RWPE2 (cell line): ENCODE results near the gene VWA3B.

ENCODE experiments used
- ATAC-seq: fragments of 200-7000 bp; cut with Tn5 transposase; 3 replicates; pipeline ENCODE4 v1.9.1; 2021; ENCODE audit warnings: low read depth
- DNase-seq: peaks from one replicate; pipeline ENCODE4 v3.0.0-alpha.2; 2020; ENCODE audit warnings: low spot score
- H3K27ac ChIP-seq: fragments of 450-650 bp; 2 replicates; pipeline ENCODE4 v1.5.1; 2017; ENCODE audit warnings: mild to moderate bottlenecking; ENCODE audit not compliant: poor library complexity, severe bottlenecking
- H3K27me3 ChIP-seq: fragments of 250-450 bp; sonication (Bioruptor Pico); 2 replicates; pipeline ENCODE4 v1.5.1; 2021; ENCODE audit warnings: mild to moderate bottlenecking, moderate library complexity; ENCODE audit not compliant: insufficient read depth, poor library complexity, severe bottlenecking
- H3K36me3 ChIP-seq: fragments of 250-450 bp; sonication (Bioruptor Pico); 2 replicates; pipeline ENCODE4 v1.5.1; 2020; ENCODE audit warnings: low read depth, mild to moderate bottlenecking, moderate library complexity
- H3K4me1 ChIP-seq: fragments of 250-450 bp; sonication (Bioruptor Pico); 2 replicates; pipeline ENCODE4 v1.5.1; 2021; ENCODE audit warnings: mild to moderate bottlenecking, moderate library complexity; ENCODE audit not compliant: insufficient read depth, poor library complexity, severe bottlenecking
- H3K4me3 ChIP-seq: fragments of 250-450 bp; sonication (Bioruptor Pico); 2 replicates; pipeline ENCODE4 v1.5.1; 2021; ENCODE audit warnings: mild to moderate bottlenecking, moderate library complexity; ENCODE audit not compliant: severe bottlenecking
- H3K9me3 ChIP-seq: fragments of 250-450 bp; sonication (Bioruptor Pico); 2 replicates; pipeline ENCODE4 v1.5.1; 2021; ENCODE audit warnings: mild to moderate bottlenecking, moderate library complexity; ENCODE audit not compliant: severe bottlenecking
- TF ChIP-seq, protein P1 (sequence below): fragments of 450-650 bp; IDR thresholded peaks from one replicate; pipeline ENCODE4 v1.5.1; 2017; ENCODE audit warnings: mild to moderate bottlenecking, moderate library complexity; ENCODE audit not compliant: poor library complexity, severe bottlenecking

VWA3B gene

GRCh38 chr2:98310010-98310409 lies 223.0 kb downstream of the VWA3B start:
- Histone ChIP-seq H3K36me3 (no peaks in the 10 kb centered on the region), H3K27me3 (peaks cover 3% of the 10 kb centered on the region), H3K4me3 (no peak overlapping the region), H3K9me3 (no peaks in the 10 kb centered on the region), H3K27ac (no peak overlapping the region), H3K4me1 (no peaks in the 10 kb centered on the region)
- ATAC-seq (no peak), DNase-seq (no peak)
- TF ChIP-seq, protein P1, sequence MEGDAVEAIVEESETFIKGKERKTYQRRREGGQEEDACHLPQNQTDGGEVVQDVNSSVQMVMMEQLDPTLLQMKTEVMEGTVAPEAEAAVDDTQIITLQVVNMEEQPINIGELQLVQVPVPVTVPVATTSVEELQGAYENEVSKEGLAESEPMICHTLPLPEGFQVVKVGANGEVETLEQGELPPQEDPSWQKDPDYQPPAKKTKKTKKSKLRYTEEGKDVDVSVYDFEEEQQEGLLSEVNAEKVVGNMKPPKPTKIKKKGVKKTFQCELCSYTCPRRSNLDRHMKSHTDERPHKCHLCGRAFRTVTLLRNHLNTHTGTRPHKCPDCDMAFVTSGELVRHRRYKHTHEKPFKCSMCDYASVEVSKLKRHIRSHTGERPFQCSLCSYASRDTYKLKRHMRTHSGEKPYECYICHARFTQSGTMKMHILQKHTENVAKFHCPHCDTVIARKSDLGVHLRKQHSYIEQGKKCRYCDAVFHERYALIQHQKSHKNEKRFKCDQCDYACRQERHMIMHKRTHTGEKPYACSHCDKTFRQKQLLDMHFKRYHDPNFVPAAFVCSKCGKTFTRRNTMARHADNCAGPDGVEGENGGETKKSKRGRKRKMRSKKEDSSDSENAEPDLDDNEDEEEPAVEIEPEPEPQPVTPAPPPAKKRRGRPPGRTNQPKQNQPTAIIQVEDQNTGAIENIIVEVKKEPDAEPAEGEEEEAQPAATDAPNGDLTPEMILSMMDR, result no peak

DNA sequence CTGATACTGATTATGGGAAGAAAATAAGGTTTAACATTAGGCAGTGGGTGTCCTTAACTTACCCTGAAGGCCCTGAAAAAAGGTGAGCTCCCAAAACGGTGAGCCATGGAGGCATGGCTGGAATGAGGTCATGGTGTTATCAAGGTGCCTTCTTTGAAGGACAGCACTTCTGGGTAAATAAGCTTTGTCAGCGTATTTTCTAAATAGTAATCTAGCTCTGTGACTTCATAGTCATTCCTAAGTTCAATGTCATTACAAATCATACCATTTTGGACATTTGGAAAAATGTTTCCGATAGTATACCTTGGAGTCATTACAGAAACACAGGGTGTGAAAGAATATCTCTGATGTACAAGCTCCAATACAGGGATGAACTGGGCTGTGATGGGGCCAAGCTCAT lies 224.1 kb downstream of the VWA3B start:
- H3K27me3 ChIP-seq, result peaks cover 3% of the 10 kb centered on the region
- ATAC-seq (no peak), DNase-seq (no peak)
- H3K27ac ChIP-seq, result no peak overlapping the region
- H3K4me1 ChIP-seq, result no peaks in the 10 kb centered on the region
- H3K9me3 ChIP-seq, result no peaks in the 10 kb centered on the region
- H3K36me3 ChIP-seq, result no peaks in the 10 kb centered on the region
- H3K4me3 ChIP-seq, result no peak overlapping the region
- TF ChIP-seq, protein P1, result no peak

DNA sequence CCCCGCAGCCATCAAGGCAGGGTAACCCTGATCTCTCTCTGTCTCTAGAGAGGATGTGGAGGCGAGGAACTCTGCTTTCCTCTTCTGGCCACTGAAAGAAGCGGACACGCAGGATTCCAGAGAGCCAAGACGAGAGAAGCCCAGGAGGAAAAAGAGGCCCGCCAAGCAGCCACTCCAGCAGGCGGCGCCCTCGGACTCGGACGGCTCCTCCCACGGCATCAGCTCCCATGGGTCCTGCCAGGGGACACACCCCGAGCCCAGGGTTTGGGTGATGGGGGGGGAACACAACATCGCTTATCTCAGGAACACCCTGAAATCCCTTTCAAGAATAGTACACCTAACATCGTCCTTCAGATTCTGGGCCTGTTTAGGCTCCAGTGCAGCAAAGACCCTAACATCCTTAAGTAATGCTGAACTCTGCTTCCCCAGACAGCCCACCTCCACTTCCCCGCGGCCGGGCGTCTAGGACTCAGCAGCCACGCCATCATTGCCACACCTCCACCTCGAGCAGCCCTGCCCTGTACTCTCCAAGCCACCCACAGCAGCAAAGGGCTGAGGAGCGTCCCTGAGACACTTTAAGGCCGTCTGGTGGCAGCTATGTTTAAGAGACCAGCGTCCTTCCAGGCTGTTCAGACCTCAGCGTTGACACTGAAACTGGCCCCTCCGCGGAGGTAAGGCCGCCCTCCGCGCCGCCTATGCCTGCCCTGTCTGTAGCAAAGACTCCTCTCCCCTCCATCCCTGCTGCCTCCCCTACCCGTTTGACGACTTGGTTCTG lies 225.0 kb downstream of the VWA3B start:
- Histone ChIP-seq H3K9me3 (no peaks in the 10 kb centered on the region), H3K27ac (no peak overlapping the region), H3K4me3 (no peak overlapping the region), H3K36me3 (no peaks in the 10 kb centered on the region), H3K27me3 (peaks cover 1% of the 10 kb centered on the region), H3K4me1 (no peaks in the 10 kb centered on the region)
- no peak for ATAC-seq
- no peak for DNase-seq
- TF ChIP-seq, protein P1, result peak; percentile 20

DNA sequence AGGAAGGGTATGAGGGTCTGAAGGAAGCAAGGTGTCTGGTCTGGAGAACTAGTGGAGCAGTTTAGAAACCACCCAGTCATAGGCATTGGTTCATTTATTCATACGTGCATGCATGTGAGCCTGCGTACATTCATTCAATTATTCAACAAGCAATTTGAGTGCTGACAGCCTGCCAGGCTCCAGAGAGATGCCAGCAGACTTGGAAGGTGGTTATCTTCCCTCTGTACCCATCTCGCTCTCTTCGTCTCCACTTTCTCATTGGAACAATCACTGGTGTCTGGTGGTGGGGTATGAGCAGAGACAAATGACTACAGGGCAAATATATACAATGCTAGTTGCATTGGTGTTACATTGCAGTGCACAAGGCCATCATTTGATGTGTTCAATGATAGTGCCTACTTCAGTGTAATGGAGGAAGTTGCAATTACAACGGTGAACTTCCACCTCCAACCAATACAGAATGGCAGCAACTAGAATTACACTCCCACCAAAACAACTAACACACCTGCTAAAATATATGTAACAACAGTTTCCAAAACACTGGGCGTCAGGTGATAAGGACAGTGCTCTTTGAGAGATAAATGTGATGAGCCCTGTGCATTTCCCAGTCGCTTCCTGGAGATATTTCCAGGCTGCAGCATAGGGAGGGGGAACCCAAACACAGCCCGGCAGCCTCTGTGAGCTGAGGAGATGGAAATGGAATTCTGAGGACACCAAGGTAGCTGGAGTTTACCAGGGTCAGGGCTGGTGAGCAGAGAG lies 226.7 kb downstream of the VWA3B start:
- Histone ChIP-seq H3K27ac (no peak overlapping the region), H3K36me3 (no peaks in the 10 kb centered on the region), H3K9me3 (no peaks in the 10 kb centered on the region), H3K4me3 (no peak overlapping the region), H3K4me1 (no peaks in the 10 kb centered on the region), H3K27me3 (no peaks in the 10 kb centered on the region)
- DNase-seq, result no peak
- TF ChIP-seq, protein P1, result no peak
- no peak for ATAC-seq
